HAP-1 (cell line): ENCODE measurements around the gene MAB21L4.

ENCODE experiments used
- DNase-seq, 2 experiments: peaks; one replicate each; pipeline ENCODE4 v3.0.0-alpha.2; 2016 to 2020; ENCODE audit warnings: low spot score in 2 of 2
- H3K27me3 ChIP-seq: fragments of 250-450 bp; sonication (Bioruptor Pico); 2 replicates; pipeline ENCODE4 v1.5.1; 2020; ENCODE audit warnings: low read depth, mild to moderate bottlenecking, moderate library complexity
- H3K36me3 ChIP-seq: fragments of 250-450 bp; sonication (Bioruptor Pico); replicated peaks from 2 replicates; pipeline ENCODE4 v1.5.1; 2020; ENCODE audit warnings: mild to moderate bottlenecking
- H3K4me1 ChIP-seq: fragments of 250-450 bp; sonication (Bioruptor Pico); 2 replicates; pipeline ENCODE4 v1.5.1; 2020; ENCODE audit warnings: mild to moderate bottlenecking
- H3K4me3 ChIP-seq: fragments of 250-450 bp; sonication (Bioruptor Pico); 2 replicates; pipeline ENCODE4 v1.5.1; 2020; ENCODE audit warnings: mild to moderate bottlenecking, moderate library complexity
- H3K9me3 ChIP-seq: fragments of 250-450 bp; sonication (Bioruptor Pico); 2 replicates; pipeline ENCODE4 v1.5.1; 2020; ENCODE audit warnings: mild to moderate bottlenecking, moderate library complexity
- in situ Hi-C: fragments of 300-500 bp; cut with MboI; formaldehyde crosslinking; loops from 3 replicates; pipeline ENCODE4 v1.14.3; 2020; ENCODE audit warnings: low sequenced_read_pairs, inconsistent platforms, mixed read lengths

The MAB21L4 gene

GRCh38 chr2:240929364-240930095 is 33.6 kb upstream of the MAB21L4 start:
- Histone ChIP-seq H3K4me1 (no peaks in the 10 kb centered on the region), H3K4me3 (no peak overlapping the region)
- in situ Hi-C loops, result no loop called here

GRCh38 chr2:240928476-240929363 is 32.8 kb upstream of the MAB21L4 start:
- H3K9me3 ChIP-seq, result no peaks in the 10 kb centered on the region
- peaks cover 4% of the 10 kb centered on the region; the same call in 1 of the 2 replicates for H3K27me3 ChIP-seq
- in situ Hi-C loops, result no loop called here
- no peak overlapping the region for H3K4me3 ChIP-seq
- H3K36me3 ChIP-seq, result no peaks in the 10 kb centered on the region
- no peaks in the 10 kb centered on the region for H3K4me1 ChIP-seq
- peak in 1 of 2 experiments; percentile 6 for DNase-seq

More at GRCh38 chr2:240929364-240930095, 33.6 kb upstream of the MAB21L4 start:
- peak in 1 of 2 experiments; percentile 4 for DNase-seq
- H3K36me3 ChIP-seq, result no peaks in the 10 kb centered on the region
- H3K9me3 ChIP-seq, result no peaks in the 10 kb centered on the region
- H3K27me3 ChIP-seq, result peaks cover 5% of the 10 kb centered on the region; the same call in 1 of the 2 replicates

- Histone ChIP-seq H3K4me3 (no peak overlapping the region), H3K9me3 (no peaks in the 10 kb centered on the region), H3K27me3 (0 out of 2 replicates have a peak, but pooled peaks cover 2% of the 10 kb centered on the region), H3K36me3 (no peaks in the 10 kb centered on the region), H3K4me1 (no peaks in the 10 kb centered on the region)
- DNase-seq, result no peak
- in situ Hi-C loops, result no loop called here
Observed at GRCh38 chr2:240927390-240927781, 31.4 kb upstream of the MAB21L4 start.

- no peak overlapping the region for H3K4me3 ChIP-seq
- H3K4me1 ChIP-seq, result no peaks in the 10 kb centered on the region
- in situ Hi-C loops, result no loop called here
- H3K36me3 ChIP-seq, result no peaks in the 10 kb centered on the region
- H3K9me3 ChIP-seq, result no peaks in the 10 kb centered on the region
- DNase-seq, result peak in 1 of 2 experiments; percentile 6
- H3K27me3 ChIP-seq, result 0 out of 2 replicates have a peak, but pooled peaks cover 2% of the 10 kb centered on the region
Observed at GRCh38 chr2:240926516-240927389, 30.8 kb upstream of the MAB21L4 start.

GRCh38 chr2:240925568-240926515 is 29.9 kb upstream of the MAB21L4 start:
- Histone ChIP-seq H3K4me3 (no peak overlapping the region), H3K4me1 (no peaks in the 10 kb centered on the region), H3K36me3 (no peaks in the 10 kb centered on the region), H3K9me3 (no peaks in the 10 kb centered on the region), H3K27me3 (no peaks in the 10 kb centered on the region)
- in situ Hi-C loops, result no loop called here
- peak in 1 of 2 experiments; percentile 8 for DNase-seq

GRCh38 chr2:240925191-240925567 is 29.2 kb upstream of the MAB21L4 start:
- Histone ChIP-seq H3K27me3 (no peaks in the 10 kb centered on the region), H3K36me3 (no peaks in the 10 kb centered on the region), H3K4me1 (no peaks in the 10 kb centered on the region), H3K4me3 (no peak overlapping the region), H3K9me3 (no peaks in the 10 kb centered on the region)
- DNase-seq, result peak in 1 of 2 experiments; percentile 6
- in situ Hi-C loops, result no loop called here

GRCh38 chr2:240922982-240923537 is 27.1 kb upstream of the MAB21L4 start:
- no peaks in the 10 kb centered on the region for H3K36me3 ChIP-seq
- DNase-seq, result no peak
- no peak overlapping the region for H3K4me3 ChIP-seq
- no peaks in the 10 kb centered on the region for H3K9me3 ChIP-seq
- in situ Hi-C loops, result no loop called here
- no peaks in the 10 kb centered on the region for H3K4me1 ChIP-seq
- no peaks in the 10 kb centered on the region for H3K27me3 ChIP-seq

- H3K27me3 ChIP-seq, result no peaks in the 10 kb centered on the region
- DNase-seq, result peak in 1 of 2 experiments; percentile 7
- H3K4me1 ChIP-seq, result no peaks in the 10 kb centered on the region
- no peaks in the 10 kb centered on the region for H3K9me3 ChIP-seq
- no peak overlapping the region for H3K4me3 ChIP-seq
- in situ Hi-C loops, result no loop called here
- H3K36me3 ChIP-seq, result no peaks in the 10 kb centered on the region
Observed at GRCh38 chr2:240922245-240922981, 26.5 kb upstream of the MAB21L4 start.

GRCh38 chr2:240921995-240922244 is 26.0 kb upstream of the MAB21L4 start:
- no peak for DNase-seq
- no peak overlapping the region for H3K4me3 ChIP-seq
- no peaks in the 10 kb centered on the region for H3K9me3 ChIP-seq
- no peaks in the 10 kb centered on the region for H3K36me3 ChIP-seq
- in situ Hi-C loops, result no loop called here
- no peaks in the 10 kb centered on the region for H3K4me1 ChIP-seq
- no peaks in the 10 kb centered on the region for H3K27me3 ChIP-seq

- Histone ChIP-seq H3K4me1 (no peaks in the 10 kb centered on the region), H3K4me3 (no peak overlapping the region), H3K36me3 (no peaks in the 10 kb centered on the region), H3K27me3 (no peaks in the 10 kb centered on the region), H3K9me3 (no peaks in the 10 kb centered on the region)
- in situ Hi-C loops, result no loop called here
- DNase-seq, result peak in 1 of 2 experiments; percentile 6
Observed at GRCh38 chr2:240921311-240921994, 25.5 kb upstream of the MAB21L4 start.

- in situ Hi-C loops, result no loop called here
Observed at GRCh38 chr2:240920783-240921231, 24.9 kb upstream of the MAB21L4 start.

More at GRCh38 chr2:240920783-240921231, 24.9 kb upstream of the MAB21L4 start:
- Histone ChIP-seq H3K4me3 (no peak overlapping the region), H3K36me3 (no peaks in the 10 kb centered on the region), H3K9me3 (no peaks in the 10 kb centered on the region), H3K27me3 (no peaks in the 10 kb centered on the region), H3K4me1 (no peaks in the 10 kb centered on the region)
- peak in 1 of 2 experiments; percentile 6 for DNase-seq
